ENCODE results near the gene MREG.

Gene MREG

DNA sequence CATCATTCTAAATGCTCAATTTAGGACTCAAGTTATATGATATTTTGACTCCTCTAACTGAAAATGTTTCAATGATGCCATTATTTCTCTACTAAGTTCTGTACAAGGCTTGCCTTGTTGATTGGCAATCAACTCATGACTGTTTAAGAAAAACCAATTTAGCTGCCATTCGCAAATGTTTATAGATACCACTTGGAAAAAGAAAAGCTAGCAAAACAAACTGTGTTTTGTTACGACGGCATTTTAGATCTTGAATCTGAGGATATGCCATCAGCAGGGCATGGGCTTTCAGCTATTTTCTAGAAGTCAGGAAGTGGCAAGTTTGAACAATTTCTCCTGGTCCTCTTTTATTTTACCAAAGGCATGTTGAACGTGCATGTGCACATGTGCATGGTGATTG is 65.3 kb downstream of the MREG start:
- Histone ChIP-seq H3K27ac (ENCODE audit: low read depth, low read length, poor library complexity, severe bottlenecking) (no peak overlapping the region), H3K4me2 (ENCODE audit: low read length) (no peak overlapping the region), H3K9me2 (ENCODE audit: low read depth, low read length) (no peaks in the 10 kb centered on the region), H3K9me3 (ENCODE audit: low read length) (no peaks in the 10 kb centered on the region), H4K20me1 (ENCODE audit: insufficient read depth, low read length) (no peaks in the 10 kb centered on the region), H3K4me3 (ENCODE audit: low read depth, low read length, poor library complexity, severe bottlenecking) (no peak overlapping the region), H3F3A (ENCODE audit: insufficient read depth, low read length) (no peaks in the 10 kb centered on the region), H3K79me2 (ENCODE audit: insufficient read depth, low read length) (no peaks in the 10 kb centered on the region), H3K9ac (ENCODE audit: low read length) (no peak overlapping the region), H3K36me3 (ENCODE audit: insufficient read depth, low read length) (no peaks in the 10 kb centered on the region), H3K27me3 (ENCODE audit: insufficient read depth, low read length) (no peaks in the 10 kb centered on the region), H2AFZ (ENCODE audit: low read length) (no peak overlapping the region), H3K4me1 (ENCODE audit: insufficient read depth, low read length, severe bottlenecking) (no peaks in the 10 kb centered on the region)
- TF ChIP-seq, protein P1, sequence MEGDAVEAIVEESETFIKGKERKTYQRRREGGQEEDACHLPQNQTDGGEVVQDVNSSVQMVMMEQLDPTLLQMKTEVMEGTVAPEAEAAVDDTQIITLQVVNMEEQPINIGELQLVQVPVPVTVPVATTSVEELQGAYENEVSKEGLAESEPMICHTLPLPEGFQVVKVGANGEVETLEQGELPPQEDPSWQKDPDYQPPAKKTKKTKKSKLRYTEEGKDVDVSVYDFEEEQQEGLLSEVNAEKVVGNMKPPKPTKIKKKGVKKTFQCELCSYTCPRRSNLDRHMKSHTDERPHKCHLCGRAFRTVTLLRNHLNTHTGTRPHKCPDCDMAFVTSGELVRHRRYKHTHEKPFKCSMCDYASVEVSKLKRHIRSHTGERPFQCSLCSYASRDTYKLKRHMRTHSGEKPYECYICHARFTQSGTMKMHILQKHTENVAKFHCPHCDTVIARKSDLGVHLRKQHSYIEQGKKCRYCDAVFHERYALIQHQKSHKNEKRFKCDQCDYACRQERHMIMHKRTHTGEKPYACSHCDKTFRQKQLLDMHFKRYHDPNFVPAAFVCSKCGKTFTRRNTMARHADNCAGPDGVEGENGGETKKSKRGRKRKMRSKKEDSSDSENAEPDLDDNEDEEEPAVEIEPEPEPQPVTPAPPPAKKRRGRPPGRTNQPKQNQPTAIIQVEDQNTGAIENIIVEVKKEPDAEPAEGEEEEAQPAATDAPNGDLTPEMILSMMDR (IDR thresholded peaks at IDR 0.05; ENCODE audit: low read length): no peak
- TF ChIP-seq EZH2 (IDR thresholded peaks at IDR 0.05; ENCODE audit: borderline replicate concordance, low read length): no peak

DNA sequence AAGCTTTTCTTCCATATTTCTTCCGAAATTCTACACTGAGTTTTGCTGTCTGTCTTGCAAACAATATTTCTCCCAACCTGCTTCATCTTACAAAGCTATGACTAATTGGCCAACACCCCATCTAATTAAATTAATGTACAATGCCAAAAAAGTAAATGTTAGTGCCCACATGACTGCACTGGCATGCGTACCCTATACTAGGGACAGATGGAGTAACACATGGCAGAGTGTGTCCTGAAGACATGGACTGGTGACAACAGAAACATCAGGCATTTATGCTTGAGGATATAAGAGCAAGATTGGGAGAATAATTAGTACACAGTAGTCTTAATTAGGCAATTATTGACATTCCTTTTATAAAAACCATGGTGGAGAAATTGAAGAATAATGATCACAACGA is 66.8 kb downstream of the MREG start:
- no peak overlapping the region for H3K4me2 ChIP-seq (ENCODE audit: low read length)
- no peak overlapping the region for H3K4me3 ChIP-seq (ENCODE audit: low read depth, low read length, poor library complexity, severe bottlenecking)
- H3K27ac ChIP-seq (ENCODE audit: low read depth, low read length, poor library complexity, severe bottlenecking): no peak overlapping the region
- no peaks in the 10 kb centered on the region for H3K9me2 ChIP-seq (ENCODE audit: low read depth, low read length)
- H3K36me3 ChIP-seq (ENCODE audit: insufficient read depth, low read length): no peaks in the 10 kb centered on the region
- TF ChIP-seq EZH2 (IDR thresholded peaks at IDR 0.05; ENCODE audit: borderline replicate concordance, low read length): no peak
- TF ChIP-seq, protein P1 (IDR thresholded peaks at IDR 0.05; ENCODE audit: low read length): no peak
- no peaks in the 10 kb centered on the region for H3K27me3 ChIP-seq (ENCODE audit: insufficient read depth, low read length)
- no peaks in the 10 kb centered on the region for H3K4me1 ChIP-seq (ENCODE audit: insufficient read depth, low read length, severe bottlenecking)
- no peak overlapping the region for H2AFZ ChIP-seq (ENCODE audit: low read length)
- no peak overlapping the region for H3K9ac ChIP-seq (ENCODE audit: low read length)
- H3K79me2 ChIP-seq (ENCODE audit: insufficient read depth, low read length): no peaks in the 10 kb centered on the region
- no peaks in the 10 kb centered on the region for H3F3A ChIP-seq (ENCODE audit: insufficient read depth, low read length)
- H4K20me1 ChIP-seq (ENCODE audit: insufficient read depth, low read length): no peaks in the 10 kb centered on the region
- no peaks in the 10 kb centered on the region for H3K9me3 ChIP-seq (ENCODE audit: low read length)

DNA sequence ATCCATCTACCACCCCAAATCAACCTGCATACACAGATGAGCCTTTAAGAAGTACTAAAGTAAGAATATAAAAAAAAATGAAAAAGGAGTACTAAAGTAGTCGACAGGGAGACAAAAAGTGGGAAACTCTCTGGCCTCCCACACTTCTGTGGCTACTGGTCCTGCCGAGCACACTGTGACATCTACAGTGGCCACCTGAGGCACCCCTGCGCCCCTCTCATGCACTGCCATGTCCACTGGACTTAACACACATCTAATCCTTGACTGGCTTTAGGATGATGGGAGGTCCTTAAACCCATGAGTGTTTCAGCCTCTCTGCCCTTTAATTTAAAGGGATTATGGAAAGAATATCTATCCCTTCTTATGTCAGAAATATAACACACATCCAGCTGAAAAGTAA is 71.2 kb downstream of the MREG start:
- TF ChIP-seq EZH2 (IDR thresholded peaks at IDR 0.05; ENCODE audit: borderline replicate concordance, low read length): no peak
- TF ChIP-seq, protein P1 (IDR thresholded peaks at IDR 0.05; ENCODE audit: low read length): no peak
- H3K9ac ChIP-seq (ENCODE audit: low read length): no peak overlapping the region
- H3K79me2 ChIP-seq (ENCODE audit: insufficient read depth, low read length): no peaks in the 10 kb centered on the region
- no peaks in the 10 kb centered on the region for H3K27me3 ChIP-seq (ENCODE audit: insufficient read depth, low read length)
- no peaks in the 10 kb centered on the region for H4K20me1 ChIP-seq (ENCODE audit: insufficient read depth, low read length)
- no peak overlapping the region for H3K4me2 ChIP-seq (ENCODE audit: low read length)
- H3K9me2 ChIP-seq (ENCODE audit: low read depth, low read length): no peaks in the 10 kb centered on the region
- H3F3A ChIP-seq (ENCODE audit: insufficient read depth, low read length): no peaks in the 10 kb centered on the region
- no peaks in the 10 kb centered on the region for H3K4me1 ChIP-seq (ENCODE audit: insufficient read depth, low read length, severe bottlenecking)
- no peak overlapping the region for H3K27ac ChIP-seq (ENCODE audit: low read depth, low read length, poor library complexity, severe bottlenecking)
- H3K36me3 ChIP-seq (ENCODE audit: insufficient read depth, low read length): no peaks in the 10 kb centered on the region
- no peak overlapping the region for H2AFZ ChIP-seq (ENCODE audit: low read length)
- H3K4me3 ChIP-seq (ENCODE audit: low read depth, low read length, poor library complexity, severe bottlenecking): no peak overlapping the region
- no peaks in the 10 kb centered on the region for H3K9me3 ChIP-seq (ENCODE audit: low read length)
